ENCODE measurements around the gene ALDH6A1. TPM values are rescaled to one million over a fixed set of nuclear protein-coding genes. Genes with fewer than 3 reads are reported as not detected.

ALDH6A1 gene
- total and polyA plus RNA-seq, 2 of the 8 experiments (the other 6 are each of a cell fraction or from before 2014, with no cell fraction given): 12.1 to 28.7 TPM

DNA sequence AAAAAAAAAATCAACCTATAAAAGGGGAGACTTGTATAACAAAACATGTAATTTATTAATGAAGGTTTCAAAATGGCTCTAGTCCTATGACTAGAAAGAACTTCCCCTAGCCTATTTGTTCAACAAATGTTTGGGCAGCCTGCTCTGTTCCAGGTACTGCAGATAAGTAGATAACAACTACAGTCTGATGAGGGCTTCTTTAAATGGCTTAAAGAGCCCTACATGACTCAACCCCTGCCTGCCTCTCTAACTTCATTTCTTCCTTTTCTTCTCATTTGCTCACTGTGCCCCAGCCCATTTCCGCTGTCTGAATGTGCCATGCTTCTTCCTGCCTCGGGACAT, 21.5 kb downstream of the ALDH6A1 start:
- Histone ChIP-seq H2BK120ac (replicated peaks; ENCODE audit: low read depth, low read length) (no peak overlapping the region), H2AK5ac (ENCODE audit: low read depth, low read length) (no peak overlapping the region), H3K23ac (ENCODE audit: insufficient read length) (no peak overlapping the region), H2BK20ac (ENCODE audit: low read length) (no peak overlapping the region), H4K20me1 (replicated peaks in 1 of 2; ENCODE audit: control insufficient read depth in 1 of 2, insufficient read depth in 2 of 2, low read length in 2 of 2) (peaks cover 0 to 3% of the 10 kb centered on the region in 2 experiments), H3K4me2 (ENCODE audit: insufficient read depth in 1 of 2, low read depth in 2 of 2, low read length in 2 of 2) (no peak overlapping the region), H4K5ac (ENCODE audit: insufficient read length, low read depth, low read length) (no peak overlapping the region), H3K18ac (ENCODE audit: extremely low read depth, low read length) (no peak overlapping the region), H3K27ac (ENCODE audit: low read depth, low read length) (no peak overlapping the region), H3K23me2 (ENCODE audit: low read depth, low read length) (no peaks in the 10 kb centered on the region), H4K91ac (replicated peaks; ENCODE audit: insufficient read length, low read length) (no peak overlapping the region), H3K4me3 (ENCODE audit: extremely low read depth in 1 of 4, insufficient read depth in 2 of 4, low read depth in 3 of 4, low read length in 4 of 4) (no peak overlapping the region), H2AFZ (ENCODE audit: low read length) (no peak overlapping the region), H3K9me3 (ENCODE audit: insufficient read depth in 2 of 2, low read depth in 1 of 2, low read length in 1 of 2) (no peaks in the 10 kb centered on the region), H2BK15ac (ENCODE audit: low read length) (no peak overlapping the region), H3K79me1 (ENCODE audit: low read depth, low read length) (no peaks in the 10 kb centered on the region), H3K36me3 (ENCODE audit: control insufficient read depth in 2 of 4, insufficient read depth in 4 of 4, low read length in 3 of 4) (peaks cover 0 to 48% (median 9%) of the 10 kb centered on the region in 4 experiments; a peak in 6 of 8 replicates), H2BK5ac (ENCODE audit: low read depth, low read length) (no peak overlapping the region), H3K27me3 (replicated peaks in 1 of 4; ENCODE audit: control insufficient read depth in 3 of 4, extremely low read depth in 1 of 4, insufficient read depth in 3 of 4, low read length in 3 of 4) (no peaks in the 10 kb centered on the region), H3K4ac (replicated peaks; ENCODE audit: insufficient read length, low read depth, low read length) (no peak overlapping the region), H3K4me1 (replicated peaks in 1 of 4; ENCODE audit: control insufficient read depth in 3 of 4, insufficient read depth in 4 of 4, low read length in 3 of 4) (no peaks in the 10 kb centered on the region), H3K9ac (replicated peaks in 1 of 4; ENCODE audit: extremely low read depth in 1 of 4, low read depth in 3 of 4, low read length in 3 of 4) (no peak overlapping the region), H2BK12ac (ENCODE audit: low read depth, low read length) (no peak overlapping the region), H3K14ac (ENCODE audit: insufficient read length) (no peak overlapping the region), H4K8ac (ENCODE audit: extremely low read depth, insufficient read depth, low read length) (no peak overlapping the region), H3K56ac (replicated peaks; ENCODE audit: insufficient read length, low read depth, low read length) (no peak overlapping the region), H3K79me2 (ENCODE audit: control insufficient read depth in 1 of 2, insufficient read depth in 2 of 2, low read length in 2 of 2) (no peaks in the 10 kb centered on the region)
- WGBS, 2 experiments (ENCODE audit: extremely low coverage in 1 of 2, insufficient coverage in 1 of 2, insufficient read length in 1 of 2, insufficient replicate concordance in 2 of 2, low coverage in 1 of 2, low lambda C conversion rate in 2 of 2, missing lambda C conversion rate in 1 of 2): 96% methylated on average over 2 of the region's 2 CpGs; no CpG with 5 or more reads in 1 of the 2 experiments
- no peak for DNase-seq (ENCODE audit: low read depth in 1 of 2, low spot score in 2 of 2)
- POLR2A ChIA-PET (ENCODE audit: partially characterized antibody): no interaction called here
- FAIRE-seq: no peak
- CTCF ChIA-PET (ENCODE audit: partially characterized antibody): interaction anchor here (0.7 kb wide), 1 partner anchor 732 kb away, joined by 3 read pairs; no protein-coding TSS in a partner anchor
- TF ChIP-seq EGR1 (IDR thresholded peaks at IDR 0.05; ENCODE audit: borderline replicate concordance, low read depth, low read length) (no peak), YY1 (IDR thresholded peaks at IDR 0.05; ENCODE audit: low read depth, low read length) (no peak), JUND (IDR thresholded peaks at IDR 0.05; ENCODE audit: low read length) (no peak), BACH1 (IDR thresholded peaks at IDR 0.05; ENCODE audit: low read length) (no peak), TBP (IDR thresholded peaks at IDR 0.05; ENCODE audit: low read depth, low read length) (no peak), POU5F1 (IDR thresholded peaks at IDR 0.05; ENCODE audit: low read depth, low read length) (no peak), CHD2 (IDR thresholded peaks at IDR 0.05; ENCODE audit: low read length) (no peak), CREB1 (IDR thresholded peaks at IDR 0.05) (no peak), ZNF274 (IDR thresholded peaks at IDR 0.05; ENCODE audit: borderline replicate concordance, extremely low read depth, low read length) (no peak), SP1 (IDR thresholded peaks at IDR 0.05; ENCODE audit: low read depth, low read length) (no peak), EZH2 (IDR thresholded peaks at IDR 0.05; ENCODE audit: low read depth, low read length, severe bottlenecking) (no peak), TAF7 (optimal IDR thresholded peaks at IDR 0.05; ENCODE audit: borderline replicate concordance, low read depth, low read length) (no peak)
